ENCODE results near the gene NINJ2.
A peak's percentile ranks its signal among the peaks of the same experiment; 100 is the strongest.

Gene NINJ2

GRCh38 chr12:563787-564298 is 99.4 kb downstream of the NINJ2 start:
- no peak for DNase-seq

- DNase-seq, result no peak
These were observed 99.9 kb downstream of the NINJ2 start for GRCh38 chr12:563250-563781.

- no peak for DNase-seq
These were observed 100.6 kb downstream of the NINJ2 start for GRCh38 chr12:562634-563033.

GRCh38 chr12:561908-562593 is 101.2 kb downstream of the NINJ2 start:
- DNase-seq, result no peak

DNA sequence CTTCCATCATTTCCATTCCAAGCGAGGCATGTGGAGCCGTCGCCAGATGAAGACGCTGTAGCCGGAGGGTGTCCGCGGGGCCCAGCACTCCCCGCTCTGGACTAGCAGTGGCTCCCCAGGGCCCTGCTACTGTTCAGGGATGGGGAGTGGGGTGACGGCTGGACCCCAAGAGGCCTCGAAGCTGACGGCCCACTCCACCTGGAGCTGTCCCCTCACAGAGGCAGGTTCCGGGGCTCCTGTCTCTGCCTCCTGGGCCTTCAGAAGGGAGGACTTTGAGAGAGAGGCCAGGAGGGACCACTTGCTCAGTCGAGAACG is 101.9 kb downstream of the NINJ2 start:
- no peak for DNase-seq

DNA sequence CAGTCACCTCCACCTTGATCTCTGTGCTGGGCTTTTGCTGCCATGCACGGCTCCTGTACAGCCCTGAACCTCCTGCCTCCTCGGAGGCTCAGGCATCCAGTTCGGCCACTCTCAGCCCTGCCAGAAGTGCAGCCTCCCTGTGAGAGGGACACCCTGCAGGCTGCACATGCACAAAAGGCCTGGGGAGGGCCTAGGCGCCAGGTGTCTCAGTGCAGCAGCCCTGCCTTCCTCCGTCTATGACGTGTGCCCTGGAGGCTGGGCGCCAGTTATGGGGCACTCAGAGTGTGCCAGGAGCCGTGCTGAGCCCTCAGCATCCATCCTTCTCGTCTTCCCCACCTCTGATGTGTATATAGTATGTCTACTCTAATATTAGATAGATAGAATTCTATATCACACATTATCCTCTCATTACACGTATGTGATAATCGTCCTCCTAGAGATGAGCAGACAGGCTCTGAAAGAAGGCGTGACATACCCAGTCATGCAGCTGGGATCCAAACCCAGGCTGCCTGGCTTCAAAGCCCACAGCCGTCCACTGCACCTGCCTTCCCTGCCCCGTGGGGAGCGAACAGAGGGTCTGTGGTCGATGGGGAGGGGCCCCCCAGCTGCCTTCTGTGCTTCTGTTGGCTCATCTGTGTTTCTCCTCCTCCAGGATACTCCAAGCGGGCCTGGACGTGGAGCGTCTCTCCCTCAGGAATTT is 102.4 kb downstream of the NINJ2 start:
- no peak for DNase-seq

- no peak for DNase-seq
These were observed 103.3 kb downstream of the NINJ2 start for GRCh38 chr12:559906-560455.

DNA sequence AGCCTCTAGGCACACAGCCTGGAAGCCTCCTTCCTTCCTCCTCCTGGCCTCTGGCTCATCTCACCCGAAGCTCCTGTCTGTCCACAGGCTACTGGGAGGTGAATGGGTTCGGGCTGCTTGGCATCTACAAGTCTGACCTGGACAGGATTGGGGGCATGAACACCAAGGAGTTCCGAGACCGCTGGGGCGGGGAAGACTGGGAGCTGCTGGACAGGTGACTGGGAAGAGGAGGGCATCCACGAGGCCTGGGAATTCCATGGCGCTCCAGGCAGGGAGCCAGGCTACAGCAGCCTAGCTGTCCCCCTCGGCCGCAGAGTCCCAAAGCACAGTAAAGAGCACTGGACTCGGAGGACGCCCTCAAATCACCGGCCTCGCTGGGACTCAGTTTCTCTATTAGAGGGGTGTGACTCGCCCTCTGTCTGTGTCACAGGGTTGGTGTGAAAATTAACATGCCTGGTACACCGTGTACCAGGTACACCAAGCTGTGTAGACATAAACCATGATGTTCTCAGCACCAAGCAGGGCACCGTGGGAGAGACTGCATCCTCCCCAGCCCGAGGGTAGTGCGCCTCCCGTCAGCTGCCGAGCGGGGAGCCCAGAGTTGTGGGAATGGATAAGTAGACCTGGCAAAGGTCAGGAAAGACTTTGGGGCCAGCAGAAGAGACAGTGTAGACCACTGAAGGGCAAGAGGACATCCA is 103.9 kb downstream of the NINJ2 start:
- no peak for DNase-seq

- DNase-seq, result no peak
These were observed 104.7 kb downstream of the NINJ2 start for GRCh38 chr12:558580-558979.

- DNase-seq, result no peak
These were observed 106.7 kb downstream of the NINJ2 start for GRCh38 chr12:556498-556897.

- no peak for DNase-seq
These were observed 109.3 kb downstream of the NINJ2 start for GRCh38 chr12:554001-554285.

GRCh38 chr12:553216-554000 is 109.8 kb downstream of the NINJ2 start:
- no peak for DNase-seq

- DNase-seq, result no peak
These were observed 110.8 kb downstream of the NINJ2 start for GRCh38 chr12:552466-552865.

GRCh38 chr12:550473-551260 is 112.6 kb downstream of the NINJ2 start:
- no peak for DNase-seq

DNA sequence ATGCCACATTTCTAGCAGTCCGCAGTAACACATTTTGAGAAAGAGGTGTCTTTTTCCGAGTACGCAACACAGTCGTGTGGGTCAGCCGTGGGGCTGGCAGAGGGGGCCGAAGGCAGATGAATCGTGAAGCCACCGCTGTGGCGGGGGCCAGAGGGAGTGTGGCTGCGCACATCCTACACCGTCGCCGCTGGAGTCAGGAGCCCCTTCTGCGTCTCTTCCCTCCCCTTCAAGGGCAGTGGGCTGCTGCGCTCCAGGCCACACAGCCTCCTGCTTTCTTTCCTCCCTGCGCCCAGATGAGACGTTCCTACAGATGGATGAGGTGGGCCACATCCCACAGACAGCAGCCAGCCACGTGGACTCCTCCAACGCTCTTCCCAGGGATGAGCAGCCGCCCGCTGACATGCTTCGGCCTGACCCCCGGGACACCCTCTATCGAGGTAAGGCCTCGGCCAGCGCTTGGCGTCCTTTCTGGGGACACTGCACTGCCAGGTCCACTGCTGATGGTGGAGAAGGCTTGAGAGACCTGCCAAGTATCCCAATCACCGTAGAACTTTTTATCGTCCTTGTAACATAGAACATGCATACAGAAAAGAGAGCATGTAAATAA is 113.7 kb downstream of the NINJ2 start:
- DNase-seq, result no peak

- DNase-seq, result no peak
These were observed 115.3 kb downstream of the NINJ2 start for GRCh38 chr12:547883-548470.

GRCh38 chr12:546920-547845 is 116.1 kb downstream of the NINJ2 start:
- peak; percentile 18 for DNase-seq

DNA sequence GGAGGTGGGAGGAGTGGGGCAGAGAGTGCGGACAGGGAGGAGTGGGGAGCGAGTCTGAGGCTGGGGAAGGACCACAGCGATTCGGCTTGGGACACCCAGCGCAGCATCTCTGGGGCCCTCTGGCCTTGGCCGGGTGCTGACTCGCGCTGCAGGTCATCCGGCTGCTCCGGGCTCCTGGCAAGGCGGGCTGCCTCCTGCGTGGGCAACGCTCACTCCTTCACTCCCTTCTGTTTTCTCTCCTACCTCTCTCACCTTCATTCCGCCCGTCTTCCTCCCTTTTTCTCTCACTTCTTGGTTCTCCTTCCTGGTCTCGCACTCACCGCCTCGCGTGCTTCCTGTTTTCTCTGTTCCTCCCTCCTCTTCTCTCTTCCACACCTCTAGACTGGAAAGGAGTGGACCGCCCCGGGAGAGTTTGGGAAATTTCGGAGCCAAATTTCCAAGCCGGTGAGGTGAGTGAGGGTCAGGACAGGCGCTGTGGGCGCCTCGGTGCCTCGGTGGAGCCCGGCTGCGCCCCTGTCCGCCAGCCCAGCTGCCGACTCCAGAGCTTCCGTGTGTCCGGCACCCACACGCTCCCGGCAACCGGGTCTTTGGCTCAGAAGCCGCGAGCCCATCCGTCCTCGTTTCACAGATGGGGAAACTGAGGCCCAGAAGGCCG is 116.9 kb downstream of the NINJ2 start:
- no peak for DNase-seq

GRCh38 chr12:545835-546234 is 117.4 kb downstream of the NINJ2 start:
- no peak for DNase-seq
